PC-9 (cell line): ENCODE measurements around the gene AKAP12. TPM values are rescaled to one million over a fixed set of nuclear protein-coding genes. Genes with fewer than 3 reads are reported as not detected.

Source experiments
- BruUV-seq: library from RNA; stranded (reverse); fragments of 400-500 nt; replicated peaks from 2 replicates; lab custom pipeline; 2021; lab: Mats Ljungman, UMichigan
- CTCF ChIA-PET: fragments of 300-600 bp; sonication (Branson Sonifier 250); formaldehyde crosslinking; loops from one replicate; lab custom pipeline; 2022; ENCODE audit warnings: antibody characterized with exemption; lab: Charles Lee
- POLR2A ChIA-PET: fragments of 300-600 bp; sonication (Branson Sonifier 250); formaldehyde crosslinking; loops from one replicate; lab custom pipeline; 2022; ENCODE audit warnings: antibody characterized with exemption; ENCODE audit not compliant: unreplicated experiment; lab: Charles Lee
- DNase-seq, 2 experiments: peaks; one replicate each; pipeline versions ENCODE4 v3.0.0 to v3.0.0-alpha.2; 2015 to 2022; ENCODE audit warnings: mixed read lengths in 1 of 2
- H2AFZ ChIP-seq: fragments of 200-600 bp; sonication (generic); 2 replicates; pipeline ENCODE4 v1.8.1; 2017; ENCODE audit warnings: antibody characterized with exemption
- H3F3A ChIP-seq: fragments of 200-600 bp; sonication (generic); 2 replicates; pipeline ENCODE4 v1.8.1; 2017; ENCODE audit warnings: antibody characterized with exemption, mild to moderate bottlenecking, low read depth; ENCODE audit not compliant: insufficient read depth
- H3K27ac ChIP-seq: fragments of 200-600 bp; sonication (generic); 2 replicates; pipeline ENCODE4 v1.6.1; 2016; ENCODE audit warnings: mixed run types
- H3K27me3 ChIP-seq: fragments of 200-600 bp; sonication (generic); 2 replicates; pipeline ENCODE4 v1.6.1; 2016; ENCODE audit warnings: low read depth, mixed run types; ENCODE audit not compliant: insufficient read depth
- H3K36me3 ChIP-seq: fragments of 200-600 bp; sonication (generic); 2 replicates; pipeline ENCODE4 v1.6.1; 2016; ENCODE audit warnings: low read depth, mixed run types
- H3K4me1 ChIP-seq: fragments of 200-600 bp; sonication (generic); replicated peaks from 2 replicates; pipeline ENCODE4 v1.6.1; 2016; ENCODE audit warnings: mixed run types; ENCODE audit not compliant: insufficient read depth
- H3K4me2 ChIP-seq: fragments of 200-600 bp; sonication (generic); 2 replicates; pipeline ENCODE4 v1.6.1; 2017; ENCODE audit warnings: mixed run types
- H3K4me3 ChIP-seq: fragments of 200-600 bp; sonication (generic); 2 replicates; pipeline ENCODE4 v1.6.1; 2016; ENCODE audit warnings: mixed run types
- H3K79me2 ChIP-seq: fragments of 200-600 bp; sonication (generic); 2 replicates; pipeline ENCODE4 v1.6.1; 2017; ENCODE audit warnings: low read depth, mixed run types
- H3K9me2 ChIP-seq: fragments of 200-600 bp; sonication (generic); 2 replicates; pipeline ENCODE4 v1.8.1; 2017; ENCODE audit warnings: mild to moderate bottlenecking; ENCODE audit not compliant: insufficient read depth
- H3K9me3 ChIP-seq: fragments of 200-600 bp; sonication (generic); 2 replicates; pipeline ENCODE4 v1.8.1; 2016; ENCODE audit warnings: low read depth; ENCODE audit not compliant: insufficient read depth
- H4K20me1 ChIP-seq: fragments of 200-600 bp; sonication (generic); 2 replicates; pipeline ENCODE4 v1.8.1; 2017; ENCODE audit not compliant: insufficient read depth
- EZH2 ChIP-seq: fragments of 200-600 bp; sonication (generic); IDR thresholded peaks from 2 replicates; pipeline ENCODE4 v1.8.0; 2017; ENCODE audit warnings: antibody characterized with exemption, low read depth
- intact Hi-C: fragments of 100-400 bp; cut with micrococcal nuclease; formaldehyde crosslinking; loops from one replicate; pipeline ENCODE4 v1.10.0; 2022; ENCODE audit not compliant: unreplicated experiment
- total RNA-seq: library from RNA; stranded (reverse); gene quantifications from 2 replicates; pipeline ENCODE4 v1.2.3, GENCODE V29; 2021
- TF ChIP-seq, protein P1 (sequence below): fragments of 200-600 bp; sonication (generic); conservative IDR thresholded peaks from 2 replicates; pipeline ENCODE4 v1.6.1; 2017; ENCODE audit warnings: mixed run types, antibody characterized with exemption, mild to moderate bottlenecking, moderate library complexity

AKAP12 gene
- total RNA-seq, 1 experiment from 2014 or later: 12.6 TPM

DNA sequence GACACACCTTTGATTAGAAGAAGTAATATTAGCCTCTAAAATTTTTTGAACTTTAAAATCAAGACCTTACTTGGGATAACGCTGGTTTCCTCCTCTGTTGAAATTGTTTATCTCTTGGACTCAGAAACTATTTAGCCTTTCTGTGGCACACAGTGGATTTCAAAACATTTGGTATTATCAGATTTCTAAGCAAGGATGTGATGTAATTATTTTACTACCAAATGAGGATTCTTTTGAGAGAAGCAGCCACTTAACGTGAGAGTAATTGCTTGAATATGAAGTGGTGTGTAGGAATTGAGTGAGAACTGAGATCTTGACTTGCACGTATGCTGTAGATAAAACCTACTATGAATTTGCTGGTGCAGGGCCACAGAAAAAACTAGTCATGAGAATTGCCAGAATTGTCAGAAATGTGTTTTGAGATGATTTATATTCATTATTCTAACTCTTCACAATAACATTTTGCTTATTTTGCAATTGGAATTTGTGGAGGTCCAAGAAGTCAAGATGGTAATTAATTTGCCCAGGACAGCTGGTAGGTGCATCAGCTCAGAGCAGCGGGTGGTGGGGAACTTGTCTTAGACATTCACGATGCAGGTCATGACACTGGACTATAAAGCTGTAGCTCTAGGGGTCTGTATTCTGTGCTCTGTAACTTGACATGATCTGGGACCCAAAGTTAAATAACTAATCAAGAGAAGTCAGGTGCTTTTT, 53.4 kb downstream of the AKAP12 start:
- no peak overlapping the region for H3K4me2 ChIP-seq
- intact Hi-C loops: no loop called here
- H3K36me3 ChIP-seq: no peaks in the 10 kb centered on the region
- H3K4me1 ChIP-seq: no peaks in the 10 kb centered on the region
- CTCF ChIA-PET: no interaction called here
- no peaks in the 10 kb centered on the region for H3K27me3 ChIP-seq
- no peak overlapping the region for H3K4me3 ChIP-seq
- no peak for DNase-seq
- no peak for TF ChIP-seq EZH2
- TF ChIP-seq, protein P1, sequence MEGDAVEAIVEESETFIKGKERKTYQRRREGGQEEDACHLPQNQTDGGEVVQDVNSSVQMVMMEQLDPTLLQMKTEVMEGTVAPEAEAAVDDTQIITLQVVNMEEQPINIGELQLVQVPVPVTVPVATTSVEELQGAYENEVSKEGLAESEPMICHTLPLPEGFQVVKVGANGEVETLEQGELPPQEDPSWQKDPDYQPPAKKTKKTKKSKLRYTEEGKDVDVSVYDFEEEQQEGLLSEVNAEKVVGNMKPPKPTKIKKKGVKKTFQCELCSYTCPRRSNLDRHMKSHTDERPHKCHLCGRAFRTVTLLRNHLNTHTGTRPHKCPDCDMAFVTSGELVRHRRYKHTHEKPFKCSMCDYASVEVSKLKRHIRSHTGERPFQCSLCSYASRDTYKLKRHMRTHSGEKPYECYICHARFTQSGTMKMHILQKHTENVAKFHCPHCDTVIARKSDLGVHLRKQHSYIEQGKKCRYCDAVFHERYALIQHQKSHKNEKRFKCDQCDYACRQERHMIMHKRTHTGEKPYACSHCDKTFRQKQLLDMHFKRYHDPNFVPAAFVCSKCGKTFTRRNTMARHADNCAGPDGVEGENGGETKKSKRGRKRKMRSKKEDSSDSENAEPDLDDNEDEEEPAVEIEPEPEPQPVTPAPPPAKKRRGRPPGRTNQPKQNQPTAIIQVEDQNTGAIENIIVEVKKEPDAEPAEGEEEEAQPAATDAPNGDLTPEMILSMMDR: no peak
- 0 out of 2 replicates have a peak, but pooled peaks cover 4% of the 10 kb centered on the region for H3K79me2 ChIP-seq
- H4K20me1 ChIP-seq: no peaks in the 10 kb centered on the region
- no peak overlapping the region for H3K27ac ChIP-seq
- H3K9me2 ChIP-seq: no peaks in the 10 kb centered on the region
- BruUV-seq: no TSS peak
- H2AFZ ChIP-seq: no peak overlapping the region
- no peaks in the 10 kb centered on the region for H3F3A ChIP-seq
- POLR2A ChIA-PET: no interaction called here
- H3K9me3 ChIP-seq: no peaks in the 10 kb centered on the region

DNA sequence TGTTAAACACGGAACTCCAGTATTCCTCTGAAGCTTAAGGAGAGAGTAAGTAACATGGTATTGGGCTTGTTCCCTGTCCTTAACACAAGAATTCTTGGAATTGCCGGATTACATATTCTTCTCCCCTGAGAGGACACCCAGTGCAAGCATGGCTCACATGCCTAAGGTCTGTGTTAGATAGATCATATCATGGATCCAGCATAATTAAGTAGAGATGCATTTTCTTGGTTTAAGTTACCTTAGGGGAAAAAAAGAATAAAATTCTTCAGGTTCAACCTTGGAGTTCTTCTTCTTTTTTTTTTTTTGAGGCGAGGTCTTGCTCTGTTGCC, 53.9 kb downstream of the AKAP12 start:
- H3K4me1 ChIP-seq: no peaks in the 10 kb centered on the region
- no peaks in the 10 kb centered on the region for H4K20me1 ChIP-seq
- no peak overlapping the region for H3K4me2 ChIP-seq
- no peak overlapping the region for H3K27ac ChIP-seq
- no peaks in the 10 kb centered on the region for H3K27me3 ChIP-seq
- no peak overlapping the region for H3K4me3 ChIP-seq
- no peak overlapping the region for H2AFZ ChIP-seq
- H3K36me3 ChIP-seq: no peaks in the 10 kb centered on the region
- TF ChIP-seq EZH2: no peak
- TF ChIP-seq, protein P1: no peak
- H3K9me3 ChIP-seq: no peaks in the 10 kb centered on the region
- no peak for DNase-seq
- H3F3A ChIP-seq: no peaks in the 10 kb centered on the region
- POLR2A ChIA-PET: no interaction called here
- H3K9me2 ChIP-seq: no peaks in the 10 kb centered on the region
- CTCF ChIA-PET: no interaction called here
- BruUV-seq: no TSS peak
- intact Hi-C loops: no loop called here
- H3K79me2 ChIP-seq: 0 out of 2 replicates have a peak, but pooled peaks cover 4% of the 10 kb centered on the region

DNA sequence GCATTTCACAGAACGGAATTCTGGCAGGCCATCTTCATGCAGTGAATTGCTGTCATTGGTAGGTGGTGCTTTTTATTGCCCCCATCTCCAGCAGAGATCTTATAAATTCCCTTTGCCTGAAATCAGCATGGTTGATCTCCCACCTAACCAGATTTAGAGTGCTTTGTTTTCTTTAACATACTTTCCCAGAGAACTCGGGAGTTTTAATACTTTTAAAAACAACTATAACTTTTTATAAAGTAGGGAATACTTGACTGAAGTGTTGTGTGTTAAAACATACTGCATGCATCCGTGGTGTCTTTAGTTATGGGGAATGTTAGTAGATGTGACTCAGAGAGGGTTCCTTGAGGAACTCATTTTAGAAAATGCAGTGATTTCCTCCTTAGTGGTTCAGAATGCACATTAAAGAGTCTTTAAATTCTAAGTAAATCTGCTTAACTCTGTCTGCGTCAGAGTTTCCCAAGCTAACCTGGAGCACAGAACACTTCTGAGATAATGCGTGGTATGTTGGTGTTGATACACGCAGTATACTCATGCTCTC, 54.9 kb downstream of the AKAP12 start:
- Histone ChIP-seq H2AFZ (no peak overlapping the region), H3K4me2 (no peak overlapping the region), H3K27me3 (no peaks in the 10 kb centered on the region), H3K9me3 (no peaks in the 10 kb centered on the region), H3K79me2 (0 out of 2 replicates have a peak, but pooled peaks cover 4% of the 10 kb centered on the region), H3K9me2 (no peaks in the 10 kb centered on the region), H3F3A (no peaks in the 10 kb centered on the region), H4K20me1 (no peaks in the 10 kb centered on the region), H3K36me3 (no peaks in the 10 kb centered on the region), H3K27ac (no peak overlapping the region), H3K4me1 (no peaks in the 10 kb centered on the region), H3K4me3 (no peak overlapping the region)
- no peak for DNase-seq
- CTCF ChIA-PET: no interaction called here
- POLR2A ChIA-PET: no interaction called here
- BruUV-seq: no TSS peak
- intact Hi-C loops: no loop called here
- TF ChIP-seq EZH2: no peak
- TF ChIP-seq, protein P1: no peak
